Fibroblast of lung (primary cell): ENCODE measurements around the gene MAPKAP1.

Source experiments
- EZH2 ChIP-seq: IDR thresholded peaks from 2 replicates; pipeline ENCODE4 v1.5.1; 2012; ENCODE audit warnings: low read length, control low read depth, mild to moderate bottlenecking; ENCODE audit errors: missing control alignments
- TF ChIP-seq, protein P1 (sequence below), 2 donors: IDR thresholded peaks in 1 of 2; conservative IDR thresholded peaks in 1 of 2; 1 replicate in 1 of 2; 2 replicates in 1 of 2; pipeline ENCODE4 v1.5.1; 2011 to 2012; ENCODE audit warnings: low read length in 2 of 2, control low read depth in 1 of 2, inconsistent platforms in 1 of 2, low read depth in 1 of 2, mild to moderate bottlenecking in 1 of 2

DNA sequence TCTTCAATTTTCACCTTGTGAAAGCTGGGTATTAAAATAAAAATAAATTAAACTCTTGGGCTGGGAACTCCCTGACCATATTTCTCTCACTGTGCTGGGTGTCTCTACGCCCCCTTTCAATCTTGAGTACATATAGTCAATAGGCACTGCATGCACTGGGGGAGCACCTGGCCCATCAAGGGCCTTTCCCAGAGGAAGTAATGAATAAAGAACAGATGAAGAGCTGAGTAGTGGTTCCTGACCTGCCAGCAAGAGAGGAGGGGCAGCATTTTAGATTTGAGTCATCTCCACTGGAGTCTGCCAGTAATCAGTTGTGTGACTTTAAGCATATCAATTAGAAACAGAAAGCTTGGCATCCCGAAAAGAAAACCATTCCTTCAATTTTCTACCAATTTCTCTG, 6.2 kb downstream of the MAPKAP1 start:
- TF ChIP-seq, protein P1, sequence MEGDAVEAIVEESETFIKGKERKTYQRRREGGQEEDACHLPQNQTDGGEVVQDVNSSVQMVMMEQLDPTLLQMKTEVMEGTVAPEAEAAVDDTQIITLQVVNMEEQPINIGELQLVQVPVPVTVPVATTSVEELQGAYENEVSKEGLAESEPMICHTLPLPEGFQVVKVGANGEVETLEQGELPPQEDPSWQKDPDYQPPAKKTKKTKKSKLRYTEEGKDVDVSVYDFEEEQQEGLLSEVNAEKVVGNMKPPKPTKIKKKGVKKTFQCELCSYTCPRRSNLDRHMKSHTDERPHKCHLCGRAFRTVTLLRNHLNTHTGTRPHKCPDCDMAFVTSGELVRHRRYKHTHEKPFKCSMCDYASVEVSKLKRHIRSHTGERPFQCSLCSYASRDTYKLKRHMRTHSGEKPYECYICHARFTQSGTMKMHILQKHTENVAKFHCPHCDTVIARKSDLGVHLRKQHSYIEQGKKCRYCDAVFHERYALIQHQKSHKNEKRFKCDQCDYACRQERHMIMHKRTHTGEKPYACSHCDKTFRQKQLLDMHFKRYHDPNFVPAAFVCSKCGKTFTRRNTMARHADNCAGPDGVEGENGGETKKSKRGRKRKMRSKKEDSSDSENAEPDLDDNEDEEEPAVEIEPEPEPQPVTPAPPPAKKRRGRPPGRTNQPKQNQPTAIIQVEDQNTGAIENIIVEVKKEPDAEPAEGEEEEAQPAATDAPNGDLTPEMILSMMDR (conservative IDR thresholded peaks at IDR 0.05 in 1 of 2, IDR thresholded peaks at IDR 0.05 in 1 of 2; ENCODE audit: low read depth in 1 of 2, low read length in 2 of 2) = no peak
- TF ChIP-seq EZH2 = no peak
